Right atrium auricular region (tissue), 2 donors: ENCODE data around the gene SPRED2. TPM values are rescaled to one million over a fixed set of nuclear protein-coding genes. Genes with fewer than 3 reads are reported as not detected.

Experiments used
- DNase-seq: peaks from one replicate; pipeline ENCODE4 v3.0.0-alpha.2; 2019; ENCODE audit warnings: low spot score
- H3K27ac ChIP-seq, 2 donors: fragments of 200-600 bp; sonication (generic); 1 replicate in 1 of 2; 2 replicates in 1 of 2; pipeline ENCODE4 v1.5.1; 2016 to 2019
- H3K27me3 ChIP-seq, 2 donors: fragments of 200-600 bp; sonication (generic); one replicate each; pipeline versions ENCODE4 v1.5.1 to v1.6.0; 2017 to 2019
- H3K36me3 ChIP-seq: fragments of 200-600 bp; sonication (generic); one replicate; pipeline ENCODE4 v1.5.1; 2016
- H3K4me1 ChIP-seq, 2 donors: fragments of 200-600 bp; sonication (generic); one replicate each; pipeline versions ENCODE4 v1.5.1 to v1.6.0; 2017 to 2019
- H3K4me3 ChIP-seq, 2 donors: fragments of 200-600 bp; sonication (generic); 1 replicate in 1 of 2; 2 replicates in 1 of 2; pipeline ENCODE4 v1.5.1; 2017 to 2019; ENCODE audit warnings: mild to moderate bottlenecking in 1 of 2, moderate library complexity in 1 of 2
- H3K9me3 ChIP-seq, 2 donors: fragments of 200-600 bp; sonication (generic); one replicate each; pipeline ENCODE4 v1.5.1; 2019
- CTCF ChIP-seq, 2 donors: fragments of 200-600 bp; sonication (generic); IDR thresholded peaks; one replicate each; pipeline ENCODE4 v1.5.1; 2019; ENCODE audit warnings: antibody characterized with exemption in 2 of 2
- total RNA-seq, 2 donors: library from RNA; depleted of rRNA; stranded (reverse); fragments of >200 nt; gene quantifications; one replicate each; pipeline ENCODE4 v1.1.0, GENCODE V29; 2016

SPRED2 gene
- total RNA-seq, 2 donors from 2014 or later: 14.7 to 17.3 TPM

DNA sequence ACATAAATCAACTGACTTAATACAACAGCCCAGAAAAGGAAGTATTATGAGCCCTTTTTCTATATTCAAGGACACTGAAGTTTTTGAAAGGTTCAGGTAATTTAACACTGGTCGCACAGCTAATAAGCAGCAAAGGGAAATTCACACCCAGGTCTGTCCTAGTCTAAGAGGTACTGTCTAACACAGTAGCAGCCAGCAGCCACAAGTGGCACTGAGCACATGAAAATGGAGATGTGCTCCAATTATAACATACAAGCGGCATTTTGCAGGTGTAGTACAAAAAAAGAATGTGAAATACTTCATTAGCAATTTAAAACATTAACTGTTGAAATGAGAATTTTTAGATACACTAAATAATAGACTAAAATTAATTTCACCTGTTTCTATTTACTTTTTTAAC is 23.4 kb downstream of the SPRED2 start:
- peaks cover 0 to 33% of the 10 kb centered on the region in 2 donors for H3K4me1 ChIP-seq
- no peaks in the 10 kb centered on the region for H3K9me3 ChIP-seq
- no peak overlapping the region for H3K4me3 ChIP-seq
- TF ChIP-seq CTCF (IDR thresholded peaks at IDR 0.05): no peak
- H3K27me3 ChIP-seq: no peaks in the 10 kb centered on the region
- DNase-seq: no peak
- no peaks in the 10 kb centered on the region for H3K36me3 ChIP-seq
- H3K27ac ChIP-seq: no peak overlapping the region

- TF ChIP-seq CTCF (IDR thresholded peaks at IDR 0.05): no peak
Observed at GRCh38 chr2:65407240-65407639, 25.2 kb downstream of the SPRED2 start.

GRCh38 chr2:65404988-65405697 is 27.3 kb downstream of the SPRED2 start:
- Histone ChIP-seq H3K27ac (no peak overlapping the region), H3K27me3 (no peaks in the 10 kb centered on the region), H3K36me3 (no peaks in the 10 kb centered on the region), H3K4me3 (no peak overlapping the region), H3K4me1 (peaks cover 0 to 34% of the 10 kb centered on the region in 2 donors), H3K9me3 (no peaks in the 10 kb centered on the region)
- DNase-seq: no peak
- TF ChIP-seq CTCF (IDR thresholded peaks at IDR 0.05): no peak

More at GRCh38 chr2:65407240-65407639, 25.2 kb downstream of the SPRED2 start:
- Histone ChIP-seq H3K9me3 (no peaks in the 10 kb centered on the region), H3K4me3 (no peak overlapping the region), H3K4me1 (peaks cover 0 to 33% of the 10 kb centered on the region in 2 donors), H3K36me3 (no peaks in the 10 kb centered on the region), H3K27me3 (no peaks in the 10 kb centered on the region), H3K27ac (no peak overlapping the region)
- DNase-seq: no peak

DNA sequence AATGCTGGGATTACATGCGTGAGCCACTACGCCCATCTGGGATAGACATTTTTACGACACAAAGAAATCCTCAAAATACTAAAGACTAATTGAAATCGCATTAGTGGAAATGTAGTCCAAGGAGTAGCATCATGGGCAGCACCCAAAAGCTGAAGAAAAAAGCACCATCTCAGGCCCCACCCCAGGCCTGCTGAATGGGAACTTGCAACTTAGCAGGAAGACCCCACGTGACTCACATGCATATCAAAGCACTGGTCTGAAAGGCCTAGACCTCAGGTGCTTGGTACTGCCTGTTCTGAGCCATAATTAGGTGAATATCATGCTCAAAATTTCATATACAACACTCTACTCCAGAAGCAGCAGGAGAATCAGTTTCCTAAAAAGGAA is 28.9 kb downstream of the SPRED2 start:
- H3K27me3 ChIP-seq: no peaks in the 10 kb centered on the region
- no peak overlapping the region for H3K27ac ChIP-seq
- no peaks in the 10 kb centered on the region for H3K9me3 ChIP-seq
- no peaks in the 10 kb centered on the region for H3K36me3 ChIP-seq
- TF ChIP-seq CTCF (IDR thresholded peaks at IDR 0.05): no peak
- no peak overlapping the region for H3K4me3 ChIP-seq
- no peak for DNase-seq
- peaks cover 0 to 34% of the 10 kb centered on the region in 2 donors for H3K4me1 ChIP-seq

- no peak overlapping the region for H3K27ac ChIP-seq
- no peaks in the 10 kb centered on the region for H3K27me3 ChIP-seq
- no peak for DNase-seq
- H3K36me3 ChIP-seq: no peaks in the 10 kb centered on the region
- H3K4me3 ChIP-seq: no peak overlapping the region
- H3K4me1 ChIP-seq: peaks cover 0 to 30% of the 10 kb centered on the region in 2 donors
- no peaks in the 10 kb centered on the region for H3K9me3 ChIP-seq
- no peak for TF ChIP-seq CTCF (IDR thresholded peaks at IDR 0.05)
Observed at GRCh38 chr2:65402780-65403528, 29.4 kb downstream of the SPRED2 start.
